Left renal pelvis (tissue), 4 donors: ENCODE results near the gene MEAF6. TPM values are rescaled to one million over a fixed set of nuclear protein-coding genes. Genes with fewer than 3 reads are reported as not detected.
"Not testable (repeated sequence)": the region's sequence is repeated elsewhere in the genome, so short reads cannot be mapped to it uniquely, and the experiment has no call there.

Experiments used
- DNase-seq, 4 donors: peaks; one replicate each; pipeline ENCODE4 v3.0.0-alpha.2; 2013; ENCODE audit warnings: low read depth in 4 of 4, low spot score in 3 of 4
- polyA plus RNA-seq, 4 donors: library from polyadenylated mRNA; unstranded; fragments of 120-200 nt; gene quantifications; one replicate each; pipeline ENCODE4 v1.2.1, GENCODE V29; 2013; ENCODE audit not compliant: insufficient read length in 4 of 4

Gene MEAF6
- polyA plus RNA-seq, 4 donors = 74.2 to 106 (median 96.7) TPM

DNA sequence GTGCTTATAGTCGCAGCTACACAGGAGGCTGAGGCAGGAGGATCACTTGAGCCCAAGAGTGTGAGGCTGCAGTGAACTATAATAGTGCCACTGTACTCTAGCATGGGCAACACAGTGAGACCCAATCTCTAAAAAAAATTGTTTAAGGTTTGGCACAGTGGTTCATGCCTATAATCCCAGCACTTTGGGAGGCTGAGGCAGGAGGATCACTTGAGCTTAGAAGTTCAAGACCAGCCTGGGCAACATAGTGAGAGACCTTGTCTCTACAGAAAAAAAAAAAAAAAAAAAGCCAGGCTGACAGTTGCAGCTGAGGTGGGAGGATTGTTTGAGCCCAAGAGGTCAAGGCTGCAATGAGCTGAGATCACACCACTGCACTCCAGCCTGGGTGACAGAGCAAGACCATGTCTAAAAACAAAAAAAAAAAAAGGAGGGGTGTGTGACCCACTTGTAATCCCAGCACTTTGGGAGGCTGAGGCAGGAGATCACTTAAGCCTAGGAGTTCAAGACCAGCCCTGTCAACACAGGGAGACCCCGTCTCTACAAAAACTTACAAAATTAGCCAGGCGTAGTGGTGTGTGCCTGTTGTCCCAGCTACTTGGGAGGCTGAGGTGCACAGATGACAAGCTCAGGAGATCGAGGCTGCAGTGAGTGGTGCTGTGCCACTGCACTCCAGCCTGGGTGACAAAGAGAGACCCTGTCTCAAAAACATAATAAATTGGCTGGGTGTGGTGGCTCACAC lies 18.0 kb upstream of the MEAF6 start:
- not testable (repeated sequence) for DNase-seq

DNA sequence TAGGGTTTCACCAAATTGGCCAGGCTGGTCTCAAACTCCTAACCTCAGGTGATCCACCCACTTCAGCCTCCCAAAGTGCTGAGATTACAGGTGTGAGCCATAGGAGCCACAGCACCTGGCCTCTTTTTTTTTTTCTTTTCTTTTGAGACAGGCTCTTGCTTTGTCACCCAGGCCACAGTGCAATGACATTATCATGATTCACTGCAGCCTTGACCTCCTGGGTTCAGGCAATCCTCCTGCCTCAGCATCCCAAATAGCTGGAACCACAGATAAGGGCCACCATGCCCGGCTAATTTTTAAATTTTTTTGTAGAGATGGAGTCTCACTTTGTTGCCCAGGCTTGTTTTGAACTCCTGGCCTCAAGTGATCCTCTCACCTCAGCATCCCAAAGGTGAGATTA lies 15.3 kb upstream of the MEAF6 start:
- not testable (repeated sequence) for DNase-seq

GRCh38 chr1:37519613-37520012 lies 5.0 kb upstream of the MEAF6 start:
- DNase-seq = no peak

- DNase-seq = not testable (repeated sequence)
Observed at GRCh38 chr1:37518929-37519328, 4.4 kb upstream of the MEAF6 start.

- not testable (repeated sequence) for DNase-seq
Observed at GRCh38 chr1:37518241-37518640, 3.7 kb upstream of the MEAF6 start.

GRCh38 chr1:37517569-37517968 lies 3.0 kb upstream of the MEAF6 start:
- no peak for DNase-seq

- DNase-seq = peak in 1 of 4 donors; percentile 4
Observed at GRCh38 chr1:37515185-37516034, 844 bp upstream of the MEAF6 start.

DNA sequence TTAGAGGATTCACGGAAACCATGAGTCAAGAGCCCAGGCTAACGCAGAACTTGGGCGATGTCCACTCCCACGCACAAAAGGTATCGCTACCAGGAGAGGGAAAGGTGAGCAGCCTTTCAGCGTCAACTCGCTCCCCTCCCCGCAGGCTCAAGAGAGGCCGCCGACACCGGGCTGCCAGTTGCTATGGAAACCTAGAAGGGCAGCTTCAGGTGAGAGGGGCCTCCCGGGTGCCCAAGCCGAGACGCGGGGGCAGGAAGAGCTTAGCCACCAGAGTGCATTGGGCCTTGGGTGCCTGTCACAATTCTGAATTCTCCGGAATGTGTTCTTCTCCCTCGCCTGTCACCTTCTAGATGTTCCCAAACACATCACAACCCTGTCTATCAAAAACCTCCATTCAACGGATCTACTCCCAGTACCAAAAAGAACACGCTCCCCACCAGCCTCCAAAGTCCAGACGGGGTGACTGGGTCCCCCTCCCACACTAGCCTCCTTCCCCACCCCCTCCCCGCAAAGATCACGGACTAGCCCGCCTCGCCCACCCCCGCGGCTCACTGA lies 694 bp downstream of the MEAF6 start:
- peak in 3 of 4 donors; percentile 6 to 14 (median 8) for DNase-seq

DNA sequence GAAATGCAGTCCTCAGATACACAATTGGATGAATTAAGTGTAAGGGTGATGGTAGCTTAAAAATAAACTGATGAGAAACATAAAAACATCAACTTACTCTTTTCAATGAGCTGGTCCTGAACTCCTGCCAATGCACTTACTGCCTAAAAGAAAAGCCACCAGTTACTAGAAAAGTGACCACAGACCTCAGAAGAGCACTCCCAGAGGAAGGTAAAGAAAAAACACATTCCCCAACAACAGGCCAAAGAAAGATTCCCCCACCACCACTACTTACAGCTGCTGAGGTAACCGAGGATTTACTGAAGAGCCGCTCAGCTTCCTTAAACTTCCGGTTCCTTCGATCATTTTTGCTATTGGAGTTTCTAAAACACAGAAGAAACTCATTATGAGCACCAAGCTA lies 5.4 kb downstream of the MEAF6 start:
- DNase-seq = no peak

GRCh38 chr1:37506740-37507139 lies 7.8 kb downstream of the MEAF6 start:
- DNase-seq = no peak

DNA sequence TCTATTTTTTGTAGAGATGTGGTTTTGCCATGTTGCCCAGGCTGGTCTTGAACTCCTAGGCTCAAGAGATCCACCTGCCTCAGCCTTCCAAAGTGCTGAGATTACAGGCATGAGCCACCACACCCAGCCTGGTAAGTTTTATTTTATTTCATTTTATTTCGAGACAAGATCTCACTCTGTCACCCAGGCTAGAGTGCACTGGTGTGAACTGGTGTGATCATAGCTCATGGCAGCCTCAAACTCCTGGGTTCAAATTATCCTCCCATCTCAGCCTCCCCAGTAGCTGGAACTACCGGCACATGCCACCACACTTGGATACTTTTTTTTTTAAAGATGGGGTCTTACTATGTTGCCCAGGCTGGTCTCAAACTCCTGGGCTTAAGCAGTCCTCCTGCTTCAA lies 11.8 kb downstream of the MEAF6 start:
- not testable (repeated sequence) for DNase-seq

DNA sequence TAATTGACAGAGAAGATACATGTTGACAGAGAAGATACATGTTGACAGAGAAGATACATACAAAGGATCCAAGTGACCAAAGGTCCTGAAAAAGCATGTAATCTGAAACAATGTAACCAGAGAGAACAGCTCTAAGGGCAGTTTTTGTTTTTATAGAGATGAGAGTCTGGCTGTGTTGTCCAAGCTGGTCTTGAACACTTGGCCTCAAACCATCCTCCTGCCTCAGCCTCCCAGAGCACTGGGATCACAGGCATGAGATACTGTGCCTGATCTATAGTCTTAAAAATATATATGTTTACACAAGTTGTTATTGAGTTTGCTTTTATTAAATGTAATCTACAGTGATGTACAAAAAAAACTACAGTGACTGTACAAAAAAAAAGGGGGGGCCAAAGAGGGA lies 12.5 kb downstream of the MEAF6 start:
- DNase-seq = no peak

GRCh38 chr1:37501661-37502060 lies 12.9 kb downstream of the MEAF6 start:
- no peak for DNase-seq

DNA sequence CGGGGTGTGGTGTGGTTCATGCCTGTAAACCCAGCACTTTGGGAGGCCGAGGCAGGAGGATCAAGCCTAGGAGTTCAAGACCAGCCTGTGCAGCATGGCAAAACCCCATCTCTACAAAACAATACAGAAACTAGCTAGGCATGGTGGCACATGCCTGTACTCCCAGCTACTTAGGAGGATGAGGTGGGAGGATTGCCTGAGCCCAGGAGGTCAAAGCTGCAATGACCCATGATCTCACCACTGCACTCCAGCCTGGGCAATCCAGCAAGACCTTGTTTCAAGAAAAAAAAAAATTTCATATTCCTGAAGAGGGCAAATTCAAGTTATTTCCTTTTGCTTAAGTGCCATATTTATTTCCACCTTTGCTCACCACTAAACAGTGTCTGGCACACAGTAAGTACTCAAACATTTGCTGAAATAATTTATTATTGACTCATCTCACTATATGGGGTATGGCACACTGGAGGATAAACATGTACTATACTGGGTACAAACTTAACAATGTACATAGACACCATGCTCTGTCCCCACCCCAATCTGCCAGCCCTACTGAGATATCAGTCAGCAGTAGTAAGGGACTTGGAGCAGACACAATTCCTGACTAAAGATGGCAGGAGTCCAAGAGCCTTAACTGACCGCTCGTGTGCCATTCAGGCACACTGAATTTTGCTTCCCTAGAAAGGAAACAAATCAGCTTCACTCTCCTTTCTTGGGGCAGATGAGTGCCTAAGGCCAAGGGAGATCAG lies 15.5 kb downstream of the MEAF6 start:
- no peak for DNase-seq

GRCh38 chr1:37497832-37498231 lies 16.7 kb downstream of the MEAF6 start:
- no peak for DNase-seq

DNA sequence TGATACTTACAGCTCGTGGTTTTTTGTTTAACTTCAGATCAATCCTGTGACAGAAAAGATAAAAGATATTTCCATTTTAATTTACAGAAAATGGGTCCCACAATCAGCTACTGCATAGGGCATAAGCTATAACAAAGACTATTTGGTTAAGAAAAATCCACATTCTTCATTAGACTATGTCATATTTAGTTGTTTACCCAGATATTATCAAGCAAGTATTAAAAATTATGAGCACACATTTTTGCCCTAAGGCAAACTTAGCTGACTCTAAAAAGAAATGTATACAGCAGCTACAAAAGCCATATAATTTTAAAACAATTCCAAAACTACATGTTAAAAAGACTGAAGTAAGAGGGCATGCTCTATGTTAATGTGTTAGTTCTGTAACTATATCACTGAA lies 18.7 kb downstream of the MEAF6 start:
- no peak for DNase-seq

GRCh38 chr1:37493336-37494098 lies 21.0 kb downstream of the MEAF6 start:
- DNase-seq = no peak

DNA sequence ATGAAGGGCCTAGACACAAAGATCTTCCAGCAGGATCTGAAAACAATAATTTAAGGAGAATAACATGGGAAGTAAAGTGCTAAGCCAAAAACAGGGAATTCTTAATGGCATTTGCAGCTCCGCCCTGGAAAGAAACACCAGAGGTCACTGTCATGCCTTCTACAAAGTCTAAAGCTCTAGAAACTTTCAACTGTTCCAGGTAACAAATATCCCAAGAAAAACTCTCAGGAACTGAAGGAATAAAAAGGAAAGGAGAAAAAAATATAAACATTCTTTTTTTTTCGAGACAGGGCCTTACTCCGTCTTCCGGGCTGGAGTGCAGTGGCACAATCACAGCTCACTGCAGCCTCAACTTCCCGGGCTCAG lies 27.0 kb downstream of the MEAF6 start:
- DNase-seq = no peak

DNA sequence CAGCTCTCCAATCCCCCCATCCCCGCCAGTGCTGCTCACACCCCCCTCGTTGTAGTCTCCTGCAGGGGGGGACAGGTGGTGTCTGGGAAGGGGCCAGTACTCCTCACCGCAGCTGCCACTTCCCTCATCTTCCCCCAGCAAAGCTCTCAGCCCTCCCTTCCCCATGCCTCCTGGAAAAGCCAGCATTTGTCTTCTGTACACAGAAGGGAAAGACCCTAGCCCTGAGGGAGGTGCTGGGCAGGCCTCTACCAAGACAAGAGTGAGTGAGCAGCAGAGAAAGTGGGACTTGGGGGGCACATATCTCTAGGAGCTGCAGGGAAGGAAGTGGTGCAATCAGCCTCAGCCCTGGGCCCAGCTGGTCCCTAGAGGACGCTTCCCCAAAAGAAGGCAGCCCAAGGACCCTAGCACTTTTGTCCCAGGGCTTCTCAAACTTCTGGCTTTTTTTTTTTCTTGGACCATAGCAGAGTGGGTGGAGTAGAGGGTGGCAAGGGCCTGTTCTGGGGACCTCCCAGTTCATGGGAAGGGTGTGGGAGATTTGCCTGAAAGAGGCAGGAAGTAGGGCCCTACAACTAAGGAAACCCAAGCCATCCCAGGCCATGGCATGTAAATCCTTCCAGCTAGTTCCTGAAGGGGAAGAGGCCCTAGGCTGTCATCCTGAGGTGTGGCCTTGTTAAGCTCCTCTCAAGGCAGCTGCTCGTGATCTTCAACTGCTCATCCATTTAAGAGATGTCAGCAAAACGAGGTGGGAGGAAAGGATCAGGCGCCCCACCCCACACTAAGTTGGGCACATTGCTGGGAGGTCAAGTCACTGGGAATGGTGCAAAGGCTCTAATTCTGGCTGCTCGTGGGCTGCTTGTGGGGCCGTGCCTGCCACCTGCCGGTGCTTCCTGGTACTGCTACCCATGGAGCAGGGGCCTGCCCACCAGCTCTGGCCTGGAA lies 27.6 kb downstream of the MEAF6 start:
- no peak for DNase-seq
